GM19023 (cell line): ENCODE data around the gene ZC3H18.

Source experiments
- ATAC-seq: cut with Tn5 transposase; IDR thresholded peaks from one replicate; pipeline ENCODE4 v1.9.1; 2021; ENCODE audit warnings: mild to moderate bottlenecking, moderate library complexity; ENCODE audit not compliant: unreplicated experiment

ZC3H18 gene

DNA sequence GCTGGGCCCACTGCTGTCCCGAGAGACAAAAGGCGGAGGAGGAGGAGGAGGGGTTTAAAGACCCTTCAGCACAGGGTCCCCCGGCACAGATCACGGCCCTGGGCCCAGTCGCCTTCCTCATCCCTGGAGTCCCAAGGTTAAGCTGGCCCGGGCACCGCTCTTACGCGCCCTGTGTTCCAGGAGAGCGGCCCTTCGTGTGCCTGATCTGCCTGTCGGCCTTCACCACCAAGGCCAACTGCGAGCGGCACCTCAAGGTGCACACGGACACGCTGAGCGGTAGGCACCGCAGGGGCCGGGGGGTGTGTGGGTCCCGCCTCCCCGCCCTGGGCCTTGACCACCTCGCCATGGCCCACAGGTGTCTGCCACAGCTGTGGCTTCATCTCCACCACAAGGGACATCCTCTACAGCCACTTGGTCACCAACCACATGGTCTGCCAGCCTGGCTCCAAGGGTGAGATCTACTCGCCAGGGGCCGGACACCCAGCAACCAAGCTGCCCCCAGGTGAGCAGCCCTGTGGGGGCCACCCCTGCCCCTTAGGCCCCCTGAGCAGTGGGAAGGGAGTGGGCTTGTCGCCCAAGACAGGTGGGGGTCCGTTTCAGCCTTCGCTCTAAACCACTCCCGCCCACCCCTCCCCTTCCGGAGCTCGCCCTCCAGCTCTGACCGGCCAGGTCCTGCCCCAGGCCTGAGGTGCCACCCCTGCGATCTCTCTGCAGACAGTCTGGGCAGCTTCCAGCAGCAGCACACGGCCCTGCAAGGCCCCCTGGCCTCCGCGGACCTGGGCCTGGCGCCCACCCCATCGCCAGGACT, 37.6 kb upstream of the ZC3H18 start:
- ATAC-seq = no peak

DNA sequence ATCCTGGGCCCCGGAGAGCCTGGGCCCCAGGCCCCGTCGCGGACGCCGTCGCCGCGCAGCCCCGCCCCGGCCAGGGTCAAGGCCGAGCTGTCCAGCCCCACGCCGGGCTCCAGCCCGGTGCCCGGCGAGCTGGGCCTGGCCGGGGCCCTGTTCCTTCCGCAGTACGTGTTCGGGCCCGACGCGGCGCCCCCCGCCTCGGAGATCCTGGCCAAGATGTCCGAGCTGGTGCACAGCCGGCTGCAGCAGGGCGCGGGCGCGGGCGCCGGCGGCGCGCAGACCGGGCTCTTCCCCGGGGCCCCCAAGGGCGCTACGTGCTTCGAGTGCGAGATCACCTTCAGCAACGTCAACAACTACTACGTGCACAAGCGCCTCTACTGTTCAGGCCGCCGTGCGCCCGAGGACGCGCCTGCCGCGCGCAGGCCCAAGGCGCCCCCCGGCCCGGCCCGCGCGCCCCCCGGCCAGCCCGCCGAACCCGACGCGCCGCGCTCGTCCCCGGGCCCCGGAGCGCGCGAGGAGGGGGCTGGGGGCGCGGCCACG, 36.8 kb upstream of the ZC3H18 start:
- ATAC-seq = no peak

DNA sequence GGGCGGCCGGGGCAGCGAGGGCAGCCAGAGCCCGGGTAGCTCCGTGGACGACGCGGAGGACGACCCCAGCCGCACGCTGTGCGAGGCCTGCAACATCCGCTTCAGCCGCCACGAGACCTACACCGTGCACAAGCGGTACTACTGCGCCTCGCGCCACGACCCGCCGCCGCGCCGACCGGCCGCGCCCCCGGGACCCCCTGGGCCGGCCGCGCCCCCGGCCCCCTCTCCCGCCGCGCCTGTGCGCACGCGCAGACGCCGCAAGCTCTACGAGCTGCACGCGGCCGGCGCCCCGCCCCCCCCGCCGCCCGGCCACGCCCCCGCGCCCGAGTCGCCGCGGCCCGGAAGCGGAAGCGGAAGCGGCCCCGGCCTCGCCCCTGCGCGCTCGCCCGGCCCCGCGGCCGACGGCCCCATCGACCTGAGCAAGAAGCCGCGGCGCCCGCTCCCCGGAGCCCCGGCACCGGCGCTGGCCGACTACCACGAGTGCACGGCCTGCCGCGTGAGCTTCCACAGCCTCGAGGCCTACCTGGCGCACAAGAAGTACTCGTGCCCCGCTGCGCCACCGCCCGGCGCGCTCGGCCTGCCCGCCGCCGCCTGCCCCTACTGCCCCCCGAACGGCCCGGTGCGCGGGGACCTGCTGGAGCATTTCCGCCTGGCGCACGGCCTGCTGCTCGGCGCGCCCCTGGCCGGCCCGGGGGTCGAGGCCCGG, 36.1 kb upstream of the ZC3H18 start:
- ATAC-seq = peak; percentile 52

DNA sequence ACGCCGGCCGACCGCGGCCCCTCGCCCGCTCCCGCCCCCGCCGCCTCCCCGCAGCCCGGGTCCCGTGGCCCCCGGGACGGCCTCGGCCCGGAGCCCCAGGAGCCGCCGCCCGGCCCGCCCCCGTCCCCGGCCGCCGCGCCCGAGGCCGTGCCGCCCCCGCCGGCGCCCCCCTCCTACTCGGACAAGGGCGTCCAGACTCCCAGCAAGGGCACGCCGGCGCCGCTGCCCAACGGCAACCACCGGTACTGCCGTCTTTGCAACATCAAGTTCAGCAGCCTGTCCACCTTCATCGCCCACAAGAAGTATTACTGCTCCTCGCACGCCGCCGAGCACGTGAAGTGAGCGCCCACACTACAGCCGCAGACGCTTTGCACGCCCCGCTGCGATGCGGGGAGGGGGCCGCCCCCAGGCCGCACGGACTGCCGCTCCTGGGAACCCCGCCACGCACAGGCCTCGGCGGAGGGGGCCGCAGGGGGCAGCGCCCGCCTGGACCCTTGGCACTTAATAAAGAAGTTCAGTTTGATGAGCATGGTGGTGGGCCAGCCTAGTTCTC, 35.5 kb upstream of the ZC3H18 start:
- ATAC-seq = peak; percentile 29

DNA sequence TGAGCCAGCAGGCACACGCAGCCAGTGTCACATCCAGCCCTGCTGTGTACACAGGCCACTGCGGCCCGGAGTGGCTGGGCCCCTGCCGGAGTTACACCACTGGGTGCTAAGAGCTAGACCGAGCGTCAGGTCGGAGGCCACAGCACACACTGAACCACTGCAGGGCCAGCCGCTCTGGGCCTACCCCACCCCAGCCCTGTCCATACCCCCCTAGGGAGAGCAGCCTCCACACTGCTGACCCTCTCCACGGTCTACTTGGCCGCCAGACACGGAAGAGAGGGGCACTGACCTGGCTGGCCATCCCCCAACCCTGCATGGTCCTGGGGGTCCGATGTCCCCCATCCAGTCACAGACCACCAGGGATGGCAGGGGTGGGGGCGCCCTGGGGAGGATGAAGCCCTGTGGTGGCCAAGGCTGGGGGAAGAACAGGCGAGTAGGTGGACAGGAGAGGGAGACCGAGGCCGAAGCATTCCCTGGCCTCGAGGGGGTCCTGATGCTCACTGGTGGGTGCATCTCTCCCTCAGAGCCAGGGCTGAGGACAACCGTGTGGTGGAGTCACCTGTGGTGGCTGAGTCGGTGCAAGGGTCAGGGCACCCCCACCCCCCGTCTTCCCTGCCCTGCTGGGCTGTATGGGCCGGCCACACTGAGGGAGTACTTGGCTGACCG, 34.9 kb upstream of the ZC3H18 start:
- ATAC-seq = no peak

DNA sequence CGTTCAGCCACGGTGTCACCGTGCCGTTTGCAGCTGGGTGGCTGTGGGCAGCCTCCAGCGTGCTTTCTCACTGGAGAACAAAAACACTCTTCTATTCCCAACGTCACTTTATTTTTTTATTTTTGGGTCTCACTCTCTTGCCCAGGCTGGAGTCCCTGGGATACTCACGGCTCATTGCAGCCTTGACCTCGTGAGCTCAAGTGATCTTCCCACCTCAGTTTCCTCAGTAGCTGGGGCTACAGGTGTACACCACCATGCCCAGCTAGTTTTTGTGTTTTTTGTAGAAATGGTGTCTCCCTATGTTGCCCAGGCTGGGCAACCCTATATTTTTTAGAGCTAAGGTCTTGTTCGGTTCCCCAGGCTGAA, 34.4 kb upstream of the ZC3H18 start:
- ATAC-seq = no peak

DNA sequence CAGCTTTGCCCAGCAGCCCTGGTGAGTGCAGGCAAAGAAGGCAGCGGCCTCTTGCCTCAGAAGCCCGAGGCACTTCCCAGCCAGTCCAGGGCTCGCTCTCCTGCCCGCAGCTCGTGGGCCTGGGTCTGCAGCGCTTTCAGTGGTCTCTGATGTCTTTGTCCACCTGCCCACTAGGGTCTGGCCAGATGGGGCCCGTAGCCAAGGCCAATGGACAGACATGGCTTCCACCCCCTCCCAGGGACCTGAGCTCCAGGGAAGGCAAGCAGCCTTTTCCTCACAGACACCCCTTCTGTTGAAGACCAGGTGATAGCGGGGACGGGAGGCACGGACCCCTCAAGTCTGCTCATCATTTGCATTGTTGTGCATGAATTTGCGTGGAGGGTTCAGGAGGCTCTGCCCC, 33.7 kb upstream of the ZC3H18 start:
- no peak for ATAC-seq

DNA sequence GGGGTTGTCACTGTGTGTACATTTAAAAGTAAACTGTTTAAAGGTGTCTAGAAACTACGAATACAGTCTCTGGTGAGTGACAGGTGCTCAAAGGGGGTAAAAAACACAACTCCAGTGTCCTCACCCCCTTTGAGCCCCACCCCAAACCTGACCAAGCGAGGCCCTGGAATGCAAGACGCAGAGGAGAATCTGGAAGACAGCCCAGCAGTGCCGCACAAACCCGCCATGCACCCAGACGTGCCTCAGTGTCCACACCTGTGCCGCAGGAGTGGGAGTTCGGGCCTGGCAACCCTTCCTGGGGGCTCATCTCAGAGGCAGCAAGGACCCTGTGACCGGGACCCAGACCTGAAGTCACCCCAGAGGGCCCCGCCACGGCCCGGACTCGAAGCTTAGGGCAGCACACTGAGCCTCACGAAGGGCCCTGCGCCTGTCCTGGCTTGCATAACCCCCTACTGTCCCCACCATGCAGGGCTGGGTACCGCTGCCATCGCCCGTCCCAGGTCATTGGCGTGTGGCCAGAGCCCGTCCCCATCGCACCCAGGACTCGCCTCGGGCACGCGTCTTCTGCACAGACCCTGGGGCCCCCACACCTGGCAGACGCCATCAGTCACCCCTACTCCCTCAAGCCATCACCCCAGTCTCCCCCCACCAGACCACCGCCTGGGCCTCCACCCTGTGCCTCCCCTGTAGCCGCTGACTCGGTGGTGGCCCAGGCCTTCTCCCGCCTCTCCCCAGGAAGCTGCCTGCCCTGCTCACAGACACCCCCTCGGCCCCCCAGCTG, 33.0 kb upstream of the ZC3H18 start:
- ATAC-seq = no peak

DNA sequence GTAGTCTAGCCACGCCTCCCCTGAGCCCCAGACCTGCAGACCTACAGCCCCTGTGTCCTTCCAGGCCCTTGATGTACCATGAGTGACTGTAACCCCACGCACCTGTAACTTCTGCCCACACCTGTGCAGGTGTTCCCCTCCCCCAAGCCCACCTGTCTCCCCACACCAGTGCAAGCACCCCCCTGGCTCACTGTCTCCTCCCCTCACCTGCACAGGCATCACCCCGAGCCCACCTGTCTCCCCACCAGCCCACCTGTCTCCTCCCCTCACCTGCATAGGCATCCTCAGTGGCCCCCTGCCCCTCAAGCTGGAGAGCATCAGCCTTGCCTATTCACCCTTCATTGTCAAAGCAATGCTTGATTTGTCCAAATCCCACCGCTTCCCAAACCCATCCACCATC, 32.3 kb upstream of the ZC3H18 start:
- no peak for ATAC-seq

DNA sequence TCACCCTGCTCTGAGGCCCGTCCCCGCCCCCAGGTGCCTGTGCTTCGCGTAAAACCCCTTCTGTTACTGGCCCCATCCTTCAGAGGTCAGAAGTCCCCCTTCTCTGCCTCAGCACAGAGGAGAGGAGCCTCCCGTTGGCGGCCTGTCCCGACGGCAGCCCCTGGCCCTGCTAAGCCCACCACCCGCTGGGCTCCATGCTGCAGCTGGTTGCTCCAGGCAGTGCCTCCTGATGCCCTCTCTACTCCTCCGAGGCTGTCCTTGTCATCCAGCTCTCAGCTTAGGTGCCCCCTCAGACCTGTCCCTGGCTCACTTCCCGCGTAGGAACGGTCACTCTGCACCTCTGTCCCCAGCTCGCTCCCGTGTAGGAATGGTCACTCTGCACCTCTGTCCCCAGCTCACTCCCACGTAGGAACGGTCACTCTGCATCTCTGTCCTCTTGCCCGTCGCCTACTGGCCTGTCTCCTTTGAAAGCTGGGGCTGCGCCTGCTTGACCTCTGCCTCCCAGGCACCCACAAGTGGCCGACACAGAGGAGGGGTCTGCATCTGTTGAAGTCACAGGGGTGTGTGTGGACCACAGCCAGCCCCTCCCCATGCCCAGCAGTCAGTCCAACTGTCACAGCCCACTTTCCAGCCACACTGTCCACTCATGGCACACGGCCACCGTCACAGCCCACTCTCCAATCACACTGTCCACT, 31.7 kb upstream of the ZC3H18 start:
- no peak for ATAC-seq

DNA sequence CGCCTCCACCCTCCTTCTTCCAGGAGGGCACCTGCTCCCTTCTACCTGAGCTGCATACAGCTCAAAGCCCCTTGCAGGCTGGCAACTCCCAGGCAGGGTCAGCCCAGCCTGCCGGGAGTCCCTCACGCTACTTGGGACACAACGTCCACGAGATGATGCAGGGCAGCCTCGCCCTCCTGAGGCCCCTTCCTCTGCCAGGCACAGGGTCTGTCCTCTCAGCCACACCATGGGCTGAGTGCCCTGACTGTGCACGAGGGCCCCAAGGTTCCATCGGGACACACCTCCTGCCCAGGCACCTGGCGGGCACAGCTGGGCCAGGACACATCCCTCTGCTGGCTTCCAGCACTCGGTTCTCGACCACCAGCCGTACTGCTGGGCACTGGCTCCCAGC, 30.9 kb upstream of the ZC3H18 start:
- ATAC-seq = no peak

DNA sequence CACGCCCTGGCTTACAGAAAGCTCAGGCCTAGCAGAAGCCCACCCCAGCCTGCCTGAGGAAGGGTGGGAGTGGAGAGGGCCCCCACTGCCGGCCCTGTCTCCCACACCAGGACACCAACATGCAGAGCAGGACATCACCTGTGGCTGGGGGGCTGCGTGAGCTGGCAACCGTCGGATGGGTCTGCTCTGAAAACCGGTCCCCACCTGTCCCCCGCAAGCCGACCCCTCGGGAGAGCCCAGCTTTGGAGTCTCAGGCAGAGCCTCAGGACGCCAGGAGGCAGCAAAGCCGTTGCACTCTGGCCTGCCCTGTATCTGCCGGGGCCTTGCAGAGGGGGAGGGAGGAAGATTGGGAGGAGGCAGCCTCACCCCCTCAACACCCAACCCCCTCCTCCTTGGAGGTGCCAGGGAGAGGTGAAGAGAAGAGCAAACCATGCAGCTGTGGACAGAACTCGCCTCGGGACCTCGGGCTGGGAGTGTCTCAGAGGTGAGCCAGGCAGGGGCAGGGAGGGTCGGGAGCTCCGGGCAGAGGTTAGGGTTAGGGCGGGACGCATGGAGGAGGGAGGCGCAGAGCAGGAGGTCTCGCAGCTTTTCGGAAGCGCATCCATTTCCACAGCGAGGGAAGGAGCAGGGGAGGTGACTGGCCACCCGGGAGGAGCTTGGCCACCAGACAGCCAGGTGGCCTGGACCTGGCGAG, 30.4 kb upstream of the ZC3H18 start:
- no peak for ATAC-seq

DNA sequence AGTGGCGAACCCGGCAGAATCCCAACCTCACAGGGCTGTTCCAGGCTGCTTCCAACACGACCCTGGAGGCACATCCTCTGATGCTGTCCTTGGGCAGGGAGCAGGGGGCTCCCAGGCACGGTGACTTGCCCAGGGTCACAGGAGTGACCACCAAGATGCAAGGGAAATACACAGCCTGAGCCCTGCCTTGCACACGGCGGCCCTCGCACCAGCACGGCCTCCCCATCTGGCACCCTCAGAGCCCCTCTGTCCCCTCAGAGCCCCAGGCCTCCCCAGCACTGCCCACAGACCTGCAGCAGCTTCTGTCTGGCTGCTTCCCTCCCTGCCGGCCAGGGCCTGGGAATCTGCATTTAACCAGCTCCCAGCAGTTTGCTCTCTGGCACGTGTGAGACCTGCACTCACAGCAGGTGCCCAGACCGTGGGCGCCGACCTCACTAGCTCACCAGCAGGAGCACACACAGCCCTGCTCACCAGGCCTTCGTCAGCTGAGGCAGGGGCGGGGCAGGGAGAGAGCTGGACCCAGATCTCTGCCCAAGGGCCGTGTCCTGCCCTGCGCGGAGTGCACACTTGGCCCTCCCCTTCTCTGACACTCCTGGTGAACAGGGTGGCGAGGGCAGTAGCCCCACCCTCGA, 29.7 kb upstream of the ZC3H18 start:
- no peak for ATAC-seq

DNA sequence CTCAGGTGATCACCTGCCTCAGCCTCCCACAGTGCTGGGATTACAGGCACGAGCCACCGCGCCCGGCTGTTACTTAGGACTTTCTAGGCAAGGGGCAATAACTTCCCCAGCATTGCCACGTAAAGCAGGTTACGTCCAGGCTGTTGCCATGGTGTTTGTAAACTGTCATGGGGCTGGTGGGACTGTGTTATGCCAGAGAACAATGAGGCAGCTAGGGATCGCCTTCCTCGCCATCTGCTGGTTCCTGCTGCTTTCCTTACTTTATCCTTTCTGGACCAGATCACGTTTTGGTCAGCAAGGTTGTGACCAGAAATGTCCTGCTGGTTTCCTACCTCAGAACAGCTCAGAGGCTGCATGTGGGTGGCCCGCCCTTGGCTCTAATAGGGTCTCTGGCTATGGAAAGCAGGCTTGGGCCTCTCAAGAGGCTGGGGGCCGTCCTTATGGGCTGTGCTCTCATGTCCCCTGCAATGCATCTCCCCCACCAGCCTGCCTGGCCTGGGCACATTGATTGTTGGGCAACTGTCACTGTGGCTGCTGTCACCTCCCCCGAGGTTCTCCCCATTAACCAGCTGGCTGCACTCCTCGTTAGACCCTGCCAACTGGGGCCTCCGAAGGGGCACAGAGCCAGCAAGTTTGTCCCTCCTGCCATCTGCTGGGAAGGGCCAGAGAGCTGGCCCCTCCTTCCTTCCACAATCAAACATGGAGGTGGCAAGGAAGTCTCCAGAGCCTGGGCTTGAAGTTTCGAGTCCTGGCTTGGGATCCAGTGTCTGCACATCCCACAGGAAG, 28.2 kb upstream of the ZC3H18 start:
- no peak for ATAC-seq

DNA sequence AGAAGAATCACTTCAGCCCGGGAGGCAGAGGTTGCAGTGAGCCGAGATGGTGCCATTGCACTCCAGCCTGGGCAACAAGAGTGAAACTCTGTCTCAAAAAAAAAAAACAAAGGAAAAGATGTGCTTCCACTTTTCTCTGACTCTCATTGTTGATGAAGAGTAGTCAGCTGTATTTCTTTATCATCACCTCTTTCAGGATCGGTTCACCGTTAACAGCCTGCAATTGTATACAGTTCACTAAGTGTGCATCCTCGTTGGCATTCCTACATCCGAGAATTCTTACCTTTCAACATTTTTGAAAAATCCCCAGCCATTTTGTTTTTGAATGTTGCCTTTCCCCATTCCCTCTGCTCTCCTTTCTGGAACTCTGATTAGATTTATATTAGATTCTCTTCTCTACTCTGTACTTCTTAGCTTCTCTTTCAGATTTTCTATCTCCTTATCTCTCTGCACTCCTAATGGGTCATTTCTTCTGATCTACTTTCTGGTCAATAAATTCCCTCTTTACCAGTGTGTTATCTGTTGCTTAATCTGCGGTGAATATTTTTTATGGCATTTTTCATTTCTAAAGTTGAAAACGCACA, 26.9 kb upstream of the ZC3H18 start:
- no peak for ATAC-seq

DNA sequence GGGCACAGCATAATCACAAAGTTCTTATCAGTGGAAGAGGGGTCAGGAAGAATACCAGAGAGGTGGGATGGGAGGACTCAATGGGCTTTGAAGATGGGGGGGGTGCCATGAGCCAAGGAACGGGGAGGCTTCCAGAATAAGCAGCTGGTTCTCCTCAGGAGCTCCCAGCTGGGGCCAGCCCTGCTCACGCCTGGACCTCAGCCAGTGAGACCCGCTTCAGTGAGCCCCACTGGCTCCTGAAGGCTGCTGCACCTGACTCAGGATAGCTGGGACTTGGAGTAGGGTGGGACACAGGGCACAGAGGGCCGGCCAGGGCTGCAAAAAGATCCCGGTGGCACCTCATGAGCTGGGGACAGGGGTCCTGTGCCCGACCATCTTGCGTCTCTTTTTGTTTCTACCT, 24.4 kb upstream of the ZC3H18 start:
- no peak for ATAC-seq

DNA sequence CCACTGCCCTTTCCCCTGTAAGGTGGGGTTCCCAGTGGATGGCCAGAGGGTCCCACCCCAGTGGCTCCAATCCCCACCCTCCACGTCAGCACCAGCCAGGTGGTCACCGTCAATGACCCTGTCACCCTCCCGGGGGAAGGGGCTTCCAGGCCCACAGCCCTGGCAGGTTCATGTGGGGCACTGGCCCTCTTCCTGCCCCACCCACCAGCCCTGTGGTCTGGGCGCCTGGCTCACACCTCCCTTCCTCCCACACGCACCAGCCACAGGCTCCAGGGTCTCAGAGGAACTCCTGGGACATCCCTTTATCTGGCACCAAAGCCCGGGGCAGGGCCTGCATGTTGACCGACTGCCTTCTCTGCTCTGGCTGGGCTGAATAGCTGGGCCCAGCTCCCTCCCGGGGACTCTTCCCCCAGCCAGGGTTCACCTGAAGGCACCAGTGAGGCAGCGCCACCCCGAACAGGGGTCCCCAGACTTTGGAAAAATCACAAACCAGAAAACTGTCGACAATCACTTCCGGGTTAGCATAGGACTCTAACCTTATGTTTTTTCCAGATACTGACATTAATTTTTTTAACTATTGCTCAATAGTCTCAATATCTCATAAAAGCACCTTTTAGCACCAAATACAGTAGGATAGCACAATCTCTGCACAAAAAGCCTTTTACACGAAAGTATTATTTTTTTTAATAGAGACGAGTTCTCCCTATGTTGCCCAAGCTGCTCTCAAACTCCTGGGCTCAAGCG, 21.9 kb upstream of the ZC3H18 start:
- ATAC-seq = no peak
